ENCODE measurements around the gene C14orf132. TPM values are rescaled to one million over a fixed set of nuclear protein-coding genes. Genes with fewer than 3 reads are reported as not detected.

The C14orf132 gene
- total and polyA plus RNA-seq, 9 of the 15 experiments (the other 6 are each of a cell fraction or from before 2014, with no cell fraction given) = not detected

- ChIA-PET CTCF (ENCODE audit: low intra/inter-chr PET ratio) (interaction anchor here (1.4 kb wide), 1 partner anchor 178 kb away, joined by 4 read pairs; no protein-coding TSS in a partner anchor), POLR2A (no interaction called here)
- Histone ChIP-seq H3K9me1 (ENCODE audit: control insufficient read depth, insufficient read depth, low read length) (no peaks in the 10 kb centered on the region), H3K36me3 (ENCODE audit: control insufficient read depth, insufficient read depth, low read length) (no peaks in the 10 kb centered on the region), H2AFZ (ENCODE audit: low read depth, low read length) (no peak overlapping the region), H3K9me3 (replicated peaks; ENCODE audit: control insufficient read depth, insufficient read depth, low read depth, low read length) (no peaks in the 10 kb centered on the region), H3K4me2 (ENCODE audit: insufficient read depth, low read length) (no peak overlapping the region), H3K4me1 (replicated peaks in 1 of 2; ENCODE audit: control insufficient read depth in 2 of 2, insufficient read depth in 2 of 2, low read length in 2 of 2) (peaks cover 0 to 3% of the 10 kb centered on the region in 2 experiments; a peak in 1 of 5 replicates), H3K4me3 (no peak overlapping the region), H3K27me3 (ENCODE audit: control insufficient read depth in 2 of 2, insufficient read depth in 2 of 2, low read length in 2 of 2) (peaks cover 0 to 7% of the 10 kb centered on the region in 2 experiments; a peak in 1 of 5 replicates), H3K9ac (ENCODE audit: insufficient read depth in 1 of 2, low read depth in 2 of 2, low read length in 2 of 2) (no peak overlapping the region), H4K20me1 (replicated peaks; ENCODE audit: control insufficient read depth, insufficient read depth, low read length) (no peaks in the 10 kb centered on the region), H3K79me2 (ENCODE audit: control insufficient read depth, insufficient read depth, low read length) (no peaks in the 10 kb centered on the region), H3K27ac (ENCODE audit: extremely low read depth, low read depth, low read length) (no peak overlapping the region)
- WGBS (ENCODE audit: insufficient coverage, low coverage, missing lambda C conversion rate) = 0% methylated on average over 6 of the region's 6 CpGs
- no TSS peak for BruUV-seq (replicated peaks)
- DNase-seq (ENCODE audit: extremely low read depth in 1 of 4, low spot score in 3 of 4) (peak; percentile 18 to 24 (median 20)), FAIRE-seq (no peak), ATAC-seq (peak; percentile 59; the same call in 1 of the 3 replicates)
- in situ Hi-C loops (cut with MboI) (loop anchor here (5.0 kb wide), 1 partner anchor 179 kb away; no protein-coding TSS in a partner anchor), intact Hi-C loops (cut with micrococcal nuclease) (loop anchor here (1.0 kb wide), 1 partner anchor 537 kb away; no protein-coding TSS in a partner anchor)
- TF ChIP-seq FOXP4 (CRISPR knock-in tag; IDR thresholded peaks at IDR 0.05; ENCODE audit: borderline replicate concordance) (no peak), RAD21 (CRISPR knock-in tag; conservative IDR thresholded peaks at IDR 0.05 in 1 of 2, IDR thresholded peaks at IDR 0.05 in 1 of 2) (peak in 1 of 2 experiments; percentile 51; a peak in 3 of 4 replicates)
- TF ChIP-seq, protein P1, sequence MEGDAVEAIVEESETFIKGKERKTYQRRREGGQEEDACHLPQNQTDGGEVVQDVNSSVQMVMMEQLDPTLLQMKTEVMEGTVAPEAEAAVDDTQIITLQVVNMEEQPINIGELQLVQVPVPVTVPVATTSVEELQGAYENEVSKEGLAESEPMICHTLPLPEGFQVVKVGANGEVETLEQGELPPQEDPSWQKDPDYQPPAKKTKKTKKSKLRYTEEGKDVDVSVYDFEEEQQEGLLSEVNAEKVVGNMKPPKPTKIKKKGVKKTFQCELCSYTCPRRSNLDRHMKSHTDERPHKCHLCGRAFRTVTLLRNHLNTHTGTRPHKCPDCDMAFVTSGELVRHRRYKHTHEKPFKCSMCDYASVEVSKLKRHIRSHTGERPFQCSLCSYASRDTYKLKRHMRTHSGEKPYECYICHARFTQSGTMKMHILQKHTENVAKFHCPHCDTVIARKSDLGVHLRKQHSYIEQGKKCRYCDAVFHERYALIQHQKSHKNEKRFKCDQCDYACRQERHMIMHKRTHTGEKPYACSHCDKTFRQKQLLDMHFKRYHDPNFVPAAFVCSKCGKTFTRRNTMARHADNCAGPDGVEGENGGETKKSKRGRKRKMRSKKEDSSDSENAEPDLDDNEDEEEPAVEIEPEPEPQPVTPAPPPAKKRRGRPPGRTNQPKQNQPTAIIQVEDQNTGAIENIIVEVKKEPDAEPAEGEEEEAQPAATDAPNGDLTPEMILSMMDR (IDR thresholded peaks at IDR 0.05 in 2 of 3, conservative IDR thresholded peaks at IDR 0.05 in 1 of 3; ENCODE audit: insufficient read depth in 2 of 3, low read depth in 1 of 3, low read length in 3 of 3) = peak in 2 of 3 experiments; percentile 46 to 48; a peak in 4 of 6 replicates
Observed at GRCh38 chr14:96098309-96098998, 59.3 kb downstream of the C14orf132 start.
